ENCODE data around the gene SLC6A13. TPM values are rescaled to one million over a fixed set of nuclear protein-coding genes. Genes with fewer than 3 reads are reported as not detected.

The SLC6A13 gene
- polyA plus RNA-seq, 2 of the 4 experiments (the other 2 are of a cell fraction), result 0.43 to 0.49 TPM

- POLR2A ChIA-PET, result no interaction called here
- ATAC-seq, result no peak
Observed at GRCh38 chr12:269191-269590, 6.6 kb upstream of the SLC6A13 start.

DNA sequence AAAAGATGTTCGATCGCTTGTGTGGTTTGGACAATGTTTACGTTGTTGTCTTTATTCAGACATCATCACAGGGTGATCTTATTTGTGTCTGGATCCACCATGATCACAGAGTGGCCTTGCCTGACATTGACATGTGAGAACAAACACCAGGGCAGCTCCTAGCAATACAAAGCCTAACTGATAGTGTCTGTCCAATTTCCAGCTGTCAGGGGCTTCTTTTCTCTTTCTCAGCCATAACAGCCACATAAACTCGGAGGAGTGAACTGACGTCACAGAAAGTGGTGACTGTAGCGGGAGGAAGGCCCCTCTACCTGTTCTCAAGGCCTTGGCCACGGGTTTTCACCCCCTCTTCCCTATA lies 5.8 kb upstream of the SLC6A13 start:
- H3K4me2 ChIP-seq, result no peak overlapping the region
- WGBS (ENCODE audit: missing lambda C conversion rate), result 77% methylated on average over 7 of the region's 7 CpGs
- ChIA-PET POLR2A (no interaction called here), CTCF (no interaction called here)
- DNase-seq (ENCODE audit: low read depth in 1 of 2, low spot score in 1 of 2) (no peak), ATAC-seq (no peak), FAIRE-seq (no peak)
- H3K4me3 ChIP-seq, result no peak overlapping the region
- no peak overlapping the region for H3K27ac ChIP-seq
- TF ChIP-seq RNF2 (IDR thresholded peaks at IDR 0.05; ENCODE audit: borderline replicate concordance, low read depth) (no peak), KDM1A (IDR thresholded peaks at IDR 0.05; ENCODE audit: low read depth) (no peak), JUNB (IDR thresholded peaks at IDR 0.05) (no peak), ATOH8 (CRISPR knock-in tag; IDR thresholded peaks at IDR 0.05; ENCODE audit: low read depth) (no peak), NR3C1 (IDR thresholded peaks at IDR 0.05) (no peak), BCL3 (IDR thresholded peaks at IDR 0.05) (no peak), EP300 (IDR thresholded peaks at IDR 0.05) (no peak), FOSB (CRISPR knock-in tag; IDR thresholded peaks at IDR 0.05) (no peak), HOXA7 (CRISPR knock-in tag; IDR thresholded peaks at IDR 0.05) (no peak), ZFP36 (IDR thresholded peaks at IDR 0.05; ENCODE audit: borderline replicate concordance, partially characterized antibody) (no peak), RCOR1 (IDR thresholded peaks at IDR 0.05; ENCODE audit: low read depth, low read length) (no peak), PHF8 (IDR thresholded peaks at IDR 0.05; ENCODE audit: borderline replicate concordance, low read depth) (no peak), HOXB5 (CRISPR knock-in tag; IDR thresholded peaks at IDR 0.05) (no peak), KDM5A (IDR thresholded peaks at IDR 0.05) (no peak), E2F6 (IDR thresholded peaks at IDR 0.05; ENCODE audit: borderline replicate concordance, low read depth) (no peak), HMGXB4 (CRISPR knock-in tag; IDR thresholded peaks at IDR 0.05; ENCODE audit: borderline replicate concordance) (no peak), NFE2L2 (conservative IDR thresholded peaks at IDR 0.05; ENCODE audit: low read length) (no peak)
- TF ChIP-seq, protein P1, sequence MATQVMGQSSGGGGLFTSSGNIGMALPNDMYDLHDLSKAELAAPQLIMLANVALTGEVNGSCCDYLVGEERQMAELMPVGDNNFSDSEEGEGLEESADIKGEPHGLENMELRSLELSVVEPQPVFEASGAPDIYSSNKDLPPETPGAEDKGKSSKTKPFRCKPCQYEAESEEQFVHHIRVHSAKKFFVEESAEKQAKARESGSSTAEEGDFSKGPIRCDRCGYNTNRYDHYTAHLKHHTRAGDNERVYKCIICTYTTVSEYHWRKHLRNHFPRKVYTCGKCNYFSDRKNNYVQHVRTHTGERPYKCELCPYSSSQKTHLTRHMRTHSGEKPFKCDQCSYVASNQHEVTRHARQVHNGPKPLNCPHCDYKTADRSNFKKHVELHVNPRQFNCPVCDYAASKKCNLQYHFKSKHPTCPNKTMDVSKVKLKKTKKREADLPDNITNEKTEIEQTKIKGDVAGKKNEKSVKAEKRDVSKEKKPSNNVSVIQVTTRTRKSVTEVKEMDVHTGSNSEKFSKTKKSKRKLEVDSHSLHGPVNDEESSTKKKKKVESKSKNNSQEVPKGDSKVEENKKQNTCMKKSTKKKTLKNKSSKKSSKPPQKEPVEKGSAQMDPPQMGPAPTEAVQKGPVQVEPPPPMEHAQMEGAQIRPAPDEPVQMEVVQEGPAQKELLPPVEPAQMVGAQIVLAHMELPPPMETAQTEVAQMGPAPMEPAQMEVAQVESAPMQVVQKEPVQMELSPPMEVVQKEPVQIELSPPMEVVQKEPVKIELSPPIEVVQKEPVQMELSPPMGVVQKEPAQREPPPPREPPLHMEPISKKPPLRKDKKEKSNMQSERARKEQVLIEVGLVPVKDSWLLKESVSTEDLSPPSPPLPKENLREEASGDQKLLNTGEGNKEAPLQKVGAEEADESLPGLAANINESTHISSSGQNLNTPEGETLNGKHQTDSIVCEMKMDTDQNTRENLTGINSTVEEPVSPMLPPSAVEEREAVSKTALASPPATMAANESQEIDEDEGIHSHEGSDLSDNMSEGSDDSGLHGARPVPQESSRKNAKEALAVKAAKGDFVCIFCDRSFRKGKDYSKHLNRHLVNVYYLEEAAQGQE (IDR thresholded peaks at IDR 0.05), result no peak
- TF ChIP-seq, protein P2, sequence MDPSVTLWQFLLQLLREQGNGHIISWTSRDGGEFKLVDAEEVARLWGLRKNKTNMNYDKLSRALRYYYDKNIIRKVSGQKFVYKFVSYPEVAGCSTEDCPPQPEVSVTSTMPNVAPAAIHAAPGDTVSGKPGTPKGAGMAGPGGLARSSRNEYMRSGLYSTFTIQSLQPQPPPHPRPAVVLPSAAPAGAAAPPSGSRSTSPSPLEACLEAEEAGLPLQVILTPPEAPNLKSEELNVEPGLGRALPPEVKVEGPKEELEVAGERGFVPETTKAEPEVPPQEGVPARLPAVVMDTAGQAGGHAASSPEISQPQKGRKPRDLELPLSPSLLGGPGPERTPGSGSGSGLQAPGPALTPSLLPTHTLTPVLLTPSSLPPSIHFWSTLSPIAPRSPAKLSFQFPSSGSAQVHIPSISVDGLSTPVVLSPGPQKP (IDR thresholded peaks at IDR 0.05; ENCODE audit: low read depth, low read length), result no peak
- TF ChIP-seq, protein P3, sequence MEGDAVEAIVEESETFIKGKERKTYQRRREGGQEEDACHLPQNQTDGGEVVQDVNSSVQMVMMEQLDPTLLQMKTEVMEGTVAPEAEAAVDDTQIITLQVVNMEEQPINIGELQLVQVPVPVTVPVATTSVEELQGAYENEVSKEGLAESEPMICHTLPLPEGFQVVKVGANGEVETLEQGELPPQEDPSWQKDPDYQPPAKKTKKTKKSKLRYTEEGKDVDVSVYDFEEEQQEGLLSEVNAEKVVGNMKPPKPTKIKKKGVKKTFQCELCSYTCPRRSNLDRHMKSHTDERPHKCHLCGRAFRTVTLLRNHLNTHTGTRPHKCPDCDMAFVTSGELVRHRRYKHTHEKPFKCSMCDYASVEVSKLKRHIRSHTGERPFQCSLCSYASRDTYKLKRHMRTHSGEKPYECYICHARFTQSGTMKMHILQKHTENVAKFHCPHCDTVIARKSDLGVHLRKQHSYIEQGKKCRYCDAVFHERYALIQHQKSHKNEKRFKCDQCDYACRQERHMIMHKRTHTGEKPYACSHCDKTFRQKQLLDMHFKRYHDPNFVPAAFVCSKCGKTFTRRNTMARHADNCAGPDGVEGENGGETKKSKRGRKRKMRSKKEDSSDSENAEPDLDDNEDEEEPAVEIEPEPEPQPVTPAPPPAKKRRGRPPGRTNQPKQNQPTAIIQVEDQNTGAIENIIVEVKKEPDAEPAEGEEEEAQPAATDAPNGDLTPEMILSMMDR (IDR thresholded peaks at IDR 0.05), result no peak
- no peaks in the 10 kb centered on the region for H3K9me3 ChIP-seq
- no peaks in the 10 kb centered on the region for H3K4me1 ChIP-seq

More at GRCh38 chr12:269191-269590, 6.6 kb upstream of the SLC6A13 start:
- no peak for DNase-seq (ENCODE audit: low read depth in 1 of 2, low spot score in 1 of 2)
- Histone ChIP-seq H3K4me2 (no peak overlapping the region), H3K27ac (no peak overlapping the region), H3K4me1 (no peaks in the 10 kb centered on the region), H3K4me3 (no peak overlapping the region), H3K9me3 (no peaks in the 10 kb centered on the region)
- no peak for FAIRE-seq
- TF ChIP-seq FOSL2 (IDR thresholded peaks at IDR 0.05) (no peak), FOSL2 (CRISPR knock-in tag; IDR thresholded peaks at IDR 0.05) (no peak), HOXA7 (CRISPR knock-in tag; IDR thresholded peaks at IDR 0.05) (no peak), FOXS1 (CRISPR knock-in tag; IDR thresholded peaks at IDR 0.05) (no peak)
- CTCF ChIA-PET, result no interaction called here
- 88% methylated on average over 3 of the region's 3 CpGs for WGBS (ENCODE audit: missing lambda C conversion rate)
